AG09319 (cell line): ENCODE results near the gene DMRT2.

Source experiments
- DNase-seq: peaks from one replicate; pipeline ENCODE4 v3.0.0-alpha.2; 2010; ENCODE audit warnings: low read depth; ENCODE audit errors: extremely low read depth
- TF ChIP-seq, protein P1 (sequence below): IDR thresholded peaks from 2 replicates; pipeline ENCODE4 v1.5.1; 2011; ENCODE audit warnings: low read depth, mild to moderate bottlenecking, inconsistent platforms, low read length, moderate library complexity

DMRT2 gene

DNA sequence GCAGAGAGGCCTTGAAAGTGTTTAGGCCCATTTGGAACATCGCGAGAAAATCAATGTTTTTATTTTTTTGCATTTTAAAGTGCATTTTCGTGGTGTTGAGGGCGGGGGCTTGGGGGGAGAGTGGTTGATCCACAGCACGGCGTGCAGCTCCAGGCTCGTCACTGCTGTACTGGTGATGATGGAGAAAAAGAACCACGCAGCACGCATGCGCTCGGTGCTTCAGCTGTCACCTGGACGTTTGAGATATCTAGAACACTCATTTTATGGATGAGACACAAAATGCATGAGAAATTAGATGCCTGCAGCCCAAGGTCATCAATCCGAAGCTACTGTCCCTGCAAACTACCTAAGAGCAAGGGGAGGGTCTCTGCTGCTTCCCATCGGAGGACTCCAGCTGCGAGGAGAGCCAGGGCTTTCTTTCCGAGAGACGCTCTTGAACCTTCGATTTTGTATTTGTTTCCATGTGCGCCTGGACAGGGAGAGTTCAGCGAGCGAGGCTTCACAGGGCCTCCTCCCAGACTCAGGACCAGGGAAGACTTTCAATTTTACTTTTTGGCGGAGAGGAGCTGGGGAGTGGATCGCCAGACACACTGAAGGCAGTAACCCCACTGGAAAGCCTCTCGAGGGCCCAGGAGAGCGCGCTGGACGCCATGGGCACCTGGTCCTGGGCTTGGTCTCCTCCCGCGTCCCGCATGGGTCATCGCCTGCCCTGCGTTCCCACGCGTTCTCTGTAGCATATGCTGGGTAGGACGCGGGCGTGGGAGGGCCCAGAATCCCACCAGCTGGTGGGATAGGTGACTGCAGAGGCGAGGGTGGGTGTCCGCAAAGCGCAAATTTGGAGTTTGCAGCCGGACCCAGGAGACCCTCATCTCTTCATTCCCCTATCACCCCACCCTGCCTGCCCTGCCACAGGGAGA is 2.5 kb downstream of the DMRT2 start:
- no peak for DNase-seq
- TF ChIP-seq, protein P1, sequence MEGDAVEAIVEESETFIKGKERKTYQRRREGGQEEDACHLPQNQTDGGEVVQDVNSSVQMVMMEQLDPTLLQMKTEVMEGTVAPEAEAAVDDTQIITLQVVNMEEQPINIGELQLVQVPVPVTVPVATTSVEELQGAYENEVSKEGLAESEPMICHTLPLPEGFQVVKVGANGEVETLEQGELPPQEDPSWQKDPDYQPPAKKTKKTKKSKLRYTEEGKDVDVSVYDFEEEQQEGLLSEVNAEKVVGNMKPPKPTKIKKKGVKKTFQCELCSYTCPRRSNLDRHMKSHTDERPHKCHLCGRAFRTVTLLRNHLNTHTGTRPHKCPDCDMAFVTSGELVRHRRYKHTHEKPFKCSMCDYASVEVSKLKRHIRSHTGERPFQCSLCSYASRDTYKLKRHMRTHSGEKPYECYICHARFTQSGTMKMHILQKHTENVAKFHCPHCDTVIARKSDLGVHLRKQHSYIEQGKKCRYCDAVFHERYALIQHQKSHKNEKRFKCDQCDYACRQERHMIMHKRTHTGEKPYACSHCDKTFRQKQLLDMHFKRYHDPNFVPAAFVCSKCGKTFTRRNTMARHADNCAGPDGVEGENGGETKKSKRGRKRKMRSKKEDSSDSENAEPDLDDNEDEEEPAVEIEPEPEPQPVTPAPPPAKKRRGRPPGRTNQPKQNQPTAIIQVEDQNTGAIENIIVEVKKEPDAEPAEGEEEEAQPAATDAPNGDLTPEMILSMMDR: no peak

DNA sequence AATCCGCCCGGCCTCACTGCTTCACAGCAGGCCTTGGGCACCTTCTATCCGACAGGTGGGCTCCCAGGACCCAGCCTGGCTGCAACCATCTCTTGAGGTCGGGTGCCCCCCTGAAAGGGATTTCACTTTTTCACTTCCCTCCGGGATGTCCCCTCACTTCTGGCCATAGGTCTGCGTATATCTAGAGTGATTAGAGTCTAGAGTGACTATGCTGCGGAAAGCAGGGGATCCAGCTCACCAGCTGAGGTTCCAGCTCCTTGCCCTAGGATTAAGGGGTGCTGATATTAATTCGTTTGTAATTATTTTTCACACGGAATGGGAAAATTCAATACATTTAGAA is 3.1 kb downstream of the DMRT2 start:
- DNase-seq: no peak
- TF ChIP-seq, protein P1: no peak

DNA sequence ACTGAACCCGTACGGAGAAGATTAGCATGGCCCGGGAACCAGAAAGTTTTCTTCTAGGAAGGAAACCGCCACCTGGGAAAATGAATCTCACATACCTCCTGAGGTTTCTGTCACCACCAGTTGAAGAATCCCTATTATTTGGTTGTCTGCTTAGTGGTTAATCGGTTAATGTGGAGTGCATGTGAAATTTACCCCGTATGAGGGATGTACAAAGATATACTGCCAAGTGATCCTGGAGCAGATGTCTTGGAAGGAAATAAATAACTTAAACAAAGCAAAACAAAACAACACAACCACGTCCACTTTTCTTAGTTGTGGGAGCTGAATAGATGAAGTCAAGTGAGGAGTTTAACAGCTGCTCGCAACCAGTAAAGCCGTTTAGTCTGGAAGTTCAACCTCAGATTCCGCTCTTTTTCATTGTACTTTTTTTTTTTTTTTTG is 3.8 kb downstream of the DMRT2 start:
- TF ChIP-seq, protein P1: no peak
- no peak for DNase-seq

DNA sequence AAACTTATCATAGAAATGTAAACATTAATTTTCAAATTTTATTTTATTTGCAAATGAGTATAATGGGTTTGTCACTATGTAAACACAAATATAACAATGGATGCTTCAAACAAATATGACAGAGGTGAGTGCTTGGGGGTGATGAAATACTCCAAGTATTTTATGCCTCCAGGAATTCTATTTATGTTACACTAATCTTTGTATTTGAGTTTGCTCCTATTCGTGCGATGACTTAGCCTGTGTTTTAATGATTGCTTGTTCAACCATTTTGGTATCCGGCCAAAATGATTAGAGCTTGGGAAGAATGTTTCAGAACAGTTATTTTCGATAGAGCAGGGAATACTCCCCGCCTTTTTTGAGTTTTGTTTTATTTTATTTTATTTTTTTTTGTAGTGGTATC is 5.0 kb downstream of the DMRT2 start:
- TF ChIP-seq, protein P1: no peak
- no peak for DNase-seq

DNA sequence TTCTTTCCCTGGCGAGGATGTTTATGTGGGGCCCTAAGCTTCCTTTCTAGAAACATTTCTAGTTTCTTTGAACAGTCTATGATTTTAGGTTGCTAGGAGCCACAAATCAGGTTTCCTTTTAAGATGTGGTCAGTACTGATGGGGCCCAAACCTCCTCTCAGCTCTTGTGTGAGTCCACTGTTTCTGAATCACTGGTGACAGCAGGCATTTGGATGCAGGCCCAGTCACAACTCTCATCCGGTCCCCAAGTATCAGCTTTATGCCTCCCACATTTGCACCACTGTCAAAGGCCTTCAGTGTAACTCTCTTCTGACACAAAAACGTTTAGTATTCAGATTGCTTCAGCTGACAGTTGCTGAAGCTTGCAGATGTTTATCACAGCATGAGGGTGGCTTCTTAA is 7.8 kb downstream of the DMRT2 start:
- TF ChIP-seq, protein P1: no peak
- DNase-seq: no peak

DNA sequence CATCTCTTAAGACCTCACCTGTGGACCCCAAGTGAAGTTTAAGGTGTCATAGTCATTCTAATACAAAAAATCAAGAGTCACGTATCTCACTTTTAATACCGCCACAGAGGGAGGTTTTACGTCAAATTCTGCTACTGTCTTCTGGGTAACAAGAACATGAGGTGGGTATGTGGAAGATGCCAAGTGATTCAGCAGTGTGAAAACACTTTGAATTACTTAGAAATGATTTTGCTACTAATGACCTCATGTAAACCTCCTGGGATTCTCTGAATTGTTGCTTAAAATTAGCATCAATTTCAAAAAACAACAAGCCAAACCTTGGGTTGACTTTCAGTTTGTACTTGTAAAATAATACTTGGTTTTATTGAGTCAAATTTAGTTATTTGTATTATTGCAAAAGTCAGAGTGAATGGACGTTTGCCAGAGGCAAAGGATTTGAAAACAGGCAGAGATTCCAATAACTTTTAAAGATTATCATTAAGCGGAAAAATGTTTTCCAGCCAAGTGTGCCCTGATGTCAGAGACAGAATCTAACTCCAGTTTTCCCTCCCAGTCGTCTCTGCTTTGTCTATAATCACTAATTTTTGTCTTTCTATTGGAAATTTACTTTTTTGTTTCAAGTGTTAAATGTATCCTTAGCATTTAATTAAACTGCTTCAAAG is 8.8 kb downstream of the DMRT2 start:
- TF ChIP-seq, protein P1: no peak

DNA sequence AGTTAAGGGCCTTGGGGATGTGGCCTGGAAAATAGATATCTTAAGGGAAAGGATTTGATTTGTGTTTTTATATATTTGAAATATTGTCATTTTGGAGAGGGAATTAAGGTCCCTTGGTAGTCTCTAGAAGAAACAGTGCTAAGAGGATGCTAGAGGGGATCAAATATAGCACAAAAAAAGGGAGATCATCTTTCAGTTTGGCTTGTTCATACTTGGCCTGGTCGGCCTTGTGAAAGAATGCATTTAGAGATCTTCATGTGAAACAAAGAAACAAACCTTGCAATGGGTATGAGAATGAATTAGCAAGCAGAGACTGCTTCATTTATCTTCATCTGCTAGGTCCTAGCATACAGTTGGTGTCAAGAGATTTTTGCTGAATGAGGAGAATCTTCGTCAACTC is 15.0 kb downstream of the DMRT2 start:
- TF ChIP-seq, protein P1: no peak
- DNase-seq: no peak

More for the DNA sequence above, 8.8 kb downstream of the DMRT2 start:
- no peak for DNase-seq
